Prostate gland (tissue), 2 donors: Measurements from ENCODE around the gene MRPS23. TPM values are rescaled to one million over a fixed set of nuclear protein-coding genes. Genes with fewer than 3 reads are reported as not detected.

Source experiments
- DNase-seq: peaks from one replicate; pipeline ENCODE4 v3.0.0-alpha.2; 2019; ENCODE audit warnings: low spot score
- H3K27ac ChIP-seq, 2 donors: fragments of 200-600 bp; sonication (generic); 2 replicates each; pipeline ENCODE4 v1.5.1; 2017 to 2019
- H3K27me3 ChIP-seq: fragments of 200-600 bp; sonication (generic); replicated peaks from 2 replicates; pipeline ENCODE4 v1.5.1; 2019; ENCODE audit not compliant: insufficient read depth
- H3K36me3 ChIP-seq, 2 donors: fragments of 200-600 bp; sonication (generic); 1 replicate in 1 of 2; 2 replicates in 1 of 2; pipeline versions ENCODE4 v1.5.1 to v1.8.1; 2017 to 2019
- H3K4me1 ChIP-seq: fragments of 200-600 bp; sonication (generic); replicated peaks from 2 replicates; pipeline ENCODE4 v1.5.1; 2019
- H3K4me3 ChIP-seq, 2 donors: fragments of 200-600 bp; sonication (generic); 2 replicates each; pipeline ENCODE4 v1.5.1; 2017 to 2019
- H3K9me3 ChIP-seq: fragments of 200-600 bp; sonication (generic); 2 replicates; pipeline ENCODE4 v1.5.1; 2017
- CTCF ChIP-seq, 4 experiments: fragments of 200-600 bp in 2 of 4; fragments of 450-650 bp in 2 of 4; sonication (generic) in 2 of 4; IDR thresholded peaks; 1 replicate in 3 of 4; 2 replicates in 1 of 4; pipeline ENCODE4 v1.5.1; 2016 to 2019; ENCODE audit warnings: antibody characterized with exemption in 4 of 4, mild to moderate bottlenecking in 2 of 4, moderate library complexity in 2 of 4
- POLR2A ChIP-seq: fragments of 450-650 bp; IDR thresholded peaks from one replicate; pipeline ENCODE4 v1.6.1; 2016; ENCODE audit warnings: antibody characterized with exemption, mild to moderate bottlenecking
- POLR2AphosphoS5 ChIP-seq: sonication (generic); formaldehyde crosslinking; IDR thresholded peaks from one replicate; pipeline ENCODE4 v1.6.1; 2017; ENCODE audit warnings: antibody characterized with exemption
- WGBS: methylation state at CpG from one replicate; pipeline ENCODE4 v1.1.5; 2018; 5-methylcytosine and 5-hydroxymethylcytosine counted together
- intact Hi-C: fragments of 100-400 bp; cut with DNase I; formaldehyde crosslinking; loops from one replicate; pipeline ENCODE4 v1.14.2; 2022
- total RNA-seq, 2 donors: library from RNA; depleted of rRNA; stranded (reverse); fragments of >200 nt; gene quantifications; one replicate each; pipeline ENCODE4 v1.1.0, GENCODE V29; 2016

Gene MRPS23
- total RNA-seq, 2 donors from 2014 or later: 29.0 to 43.1 TPM

GRCh38 chr17:57875290-57876022 lies 25.6 kb upstream of the MRPS23 start:
- DNase-seq: peak; percentile 52
- H3K4me1 ChIP-seq: peaks cover 21% of the 10 kb centered on the region
- WGBS: 22% methylated on average over 10 of the region's 10 CpGs
- TF ChIP-seq CTCF (IDR thresholded peaks at IDR 0.05): peak in 2 of 4 experiments; percentile 16 to 18
- TF ChIP-seq POLR2A: no peak
- peak; percentile 50 for TF ChIP-seq POLR2AphosphoS5
- no peak overlapping the region for H3K4me3 ChIP-seq
- H3K36me3 ChIP-seq: peaks cover 0 to 4% of the 10 kb centered on the region in 2 donors
- H3K27me3 ChIP-seq: no peaks in the 10 kb centered on the region
- H3K9me3 ChIP-seq: no peaks in the 10 kb centered on the region
- H3K27ac ChIP-seq: peak overlapping the region; percentile 57 to 70
- intact Hi-C loops: loop anchor here (5.0 kb wide), 1 partner anchor 117 kb away; no protein-coding TSS in a partner anchor

GRCh38 chr17:57874434-57875289 lies 24.8 kb upstream of the MRPS23 start:
- no peaks in the 10 kb centered on the region for H3K9me3 ChIP-seq
- peaks cover 0 to 4% of the 10 kb centered on the region in 2 donors for H3K36me3 ChIP-seq
- no peaks in the 10 kb centered on the region for H3K27me3 ChIP-seq
- no peak for DNase-seq
- 24% methylated on average over 33 of the region's 33 CpGs for WGBS
- H3K4me3 ChIP-seq: no peak overlapping the region
- H3K27ac ChIP-seq: peak overlapping the region; percentile 57 to 70
- no peak for TF ChIP-seq CTCF (IDR thresholded peaks at IDR 0.05)
- TF ChIP-seq POLR2AphosphoS5: no peak
- no peak for TF ChIP-seq POLR2A
- intact Hi-C loops: loop anchor here (5.0 kb wide), 2 partner anchors 78 to 118 kb away; no protein-coding TSS in a partner anchor
- peaks cover 21% of the 10 kb centered on the region for H3K4me1 ChIP-seq

- DNase-seq: no peak
- peaks cover 0 to 4% of the 10 kb centered on the region in 2 donors for H3K36me3 ChIP-seq
- H3K27ac ChIP-seq: peak overlapping the region; percentile 57 to 70
- H3K9me3 ChIP-seq: no peaks in the 10 kb centered on the region
- H3K4me1 ChIP-seq: peaks cover 20% of the 10 kb centered on the region
- H3K27me3 ChIP-seq: no peaks in the 10 kb centered on the region
- intact Hi-C loops: loop anchor here (5.0 kb wide), 1 partner anchor 78 kb away; no protein-coding TSS in a partner anchor
- H3K4me3 ChIP-seq: no peak overlapping the region
- WGBS: 59% methylated on average over 7 of the region's 7 CpGs
- TF ChIP-seq CTCF (IDR thresholded peaks at IDR 0.05) (no peak), POLR2AphosphoS5 (no peak), POLR2A (no peak)
These were observed 24.2 kb upstream of the MRPS23 start for GRCh38 chr17:57874058-57874419.

GRCh38 chr17:57873261-57874057 lies 23.6 kb upstream of the MRPS23 start:
- no peak for TF ChIP-seq CTCF (IDR thresholded peaks at IDR 0.05)
- TF ChIP-seq POLR2A: no peak
- no peak for TF ChIP-seq POLR2AphosphoS5
- Histone ChIP-seq H3K27me3 (no peaks in the 10 kb centered on the region), H3K36me3 (peaks cover 0 to 4% of the 10 kb centered on the region in 2 donors), H3K4me3 (no peak overlapping the region), H3K9me3 (no peaks in the 10 kb centered on the region), H3K27ac (peak overlapping the region; percentile 57 to 70), H3K4me1 (peaks cover 23% of the 10 kb centered on the region)
- 80% methylated on average over 16 of the region's 16 CpGs for WGBS
- no peak for DNase-seq
- intact Hi-C loops: loop anchor here (5.0 kb wide), 1 partner anchor 79 kb away; no protein-coding TSS in a partner anchor
